ENCODE measurements around the gene SMYD5. TPM values are rescaled to one million over a fixed set of nuclear protein-coding genes. Genes with fewer than 3 reads are reported as not detected.

SMYD5 gene
- total and polyA plus RNA-seq, 9 of the 15 experiments (the other 6 are each of a cell fraction or from before 2014, with no cell fraction given): 11.4 to 56.8 (median 32.0) TPM

- TF ChIP-seq SIRT6 (IDR thresholded peaks at IDR 0.05; ENCODE audit: low read depth, low read length) (no peak), RNF2 (IDR thresholded peaks at IDR 0.05) (peak; percentile 50; the same call in 1 of the 2 replicates), PTBP1 (IDR thresholded peaks at IDR 0.05; ENCODE audit: low read depth, low read length) (no peak), CGGBP1 (CRISPR knock-in tag; IDR thresholded peaks at IDR 0.05) (no peak), GABPA (tag; conservative IDR thresholded peaks at IDR 0.05; ENCODE audit: low read depth) (peak; percentile 73), U2AF1 (optimal IDR thresholded peaks at IDR 0.05; ENCODE audit: low read depth, low read length) (no peak), BMI1 (IDR thresholded peaks at IDR 0.05; ENCODE audit: low read length) (no peak), BRF1 (IDR thresholded peaks at IDR 0.05; ENCODE audit: borderline replicate concordance, extremely low read depth, insufficient read length) (no peak), KLF13 (tag; IDR thresholded peaks at IDR 0.05; ENCODE audit: borderline replicate concordance, low read depth) (no peak), CREB1 (IDR thresholded peaks at IDR 0.05) (peak; percentile 42; the same call in 1 of the 2 replicates), CREB1 (CRISPR knock-in tag; IDR thresholded peaks at IDR 0.05) (no peak), ZFPM2 (CRISPR knock-in tag; IDR thresholded peaks at IDR 0.05) (no peak), ARID4B (CRISPR knock-in tag; IDR thresholded peaks at IDR 0.05) (no peak), LCOR (CRISPR knock-in tag; IDR thresholded peaks at IDR 0.05) (no peak), MEIS2 (IDR thresholded peaks at IDR 0.05; ENCODE audit: partially characterized antibody) (no peak), POLR2B (IDR thresholded peaks at IDR 0.05; ENCODE audit: low read depth, partially characterized antibody) (no peak), ZNF561 (CRISPR knock-in tag; conservative IDR thresholded peaks at IDR 0.05) (no peak), ZBTB12 (CRISPR knock-in tag; IDR thresholded peaks at IDR 0.05) (no peak), ZMIZ1 (IDR thresholded peaks at IDR 0.05; ENCODE audit: low read depth in 2 of 2, low read length in 2 of 2) (no peak), SNIP1 (IDR thresholded peaks at IDR 0.05; ENCODE audit: low read depth) (no peak), FOXK1 (CRISPR knock-in tag; IDR thresholded peaks at IDR 0.05; ENCODE audit: borderline replicate concordance) (no peak)
Observed at GRCh38 chr2:73175663-73176204, 38.3 kb upstream of the SMYD5 start (continued).

All from K562 (cell line).